ENCODE results near the gene TNK1. TPM values are rescaled to one million over a fixed set of nuclear protein-coding genes. Genes with fewer than 3 reads are reported as not detected.
A peak's percentile ranks its signal among the peaks of the same experiment; 100 is the strongest.

Gene TNK1
- total and polyA plus RNA-seq, 4 donors: 3.7 to 8.2 (median 5.7) TPM

DNA sequence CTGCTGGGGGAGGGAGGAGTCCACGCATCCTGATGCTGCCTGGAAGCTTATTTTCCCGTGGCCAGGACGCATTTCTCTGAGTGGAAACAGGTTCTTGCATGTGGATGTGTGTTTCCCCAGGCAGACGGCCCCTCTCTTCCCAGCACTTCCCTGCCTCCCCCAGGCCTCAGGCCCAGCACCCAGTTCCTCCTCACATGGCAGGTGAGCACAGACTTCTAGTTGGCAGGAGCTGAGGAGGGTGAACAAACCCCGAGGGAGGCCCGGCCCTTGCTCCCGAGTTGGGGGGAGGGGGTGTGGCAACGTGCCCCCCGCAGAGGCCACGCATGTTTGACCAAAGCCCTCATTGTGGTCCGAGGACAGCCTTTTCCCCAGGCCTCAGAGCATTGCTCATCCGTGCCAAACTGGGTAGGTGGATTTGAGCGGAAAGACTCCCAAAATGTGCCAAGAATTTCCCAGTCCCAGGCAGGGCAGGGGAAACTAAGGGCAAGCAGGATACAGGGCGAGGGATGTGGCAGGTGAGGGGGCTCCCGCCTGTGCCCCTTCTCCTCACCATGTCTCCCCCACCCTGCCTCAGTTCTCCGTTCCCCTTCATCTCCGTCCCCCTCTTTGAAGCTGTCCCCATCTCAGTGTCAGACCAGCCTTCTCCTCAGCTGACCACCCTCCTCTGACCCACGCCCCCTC, 37.7 kb downstream of the TNK1 start:
- Histone ChIP-seq H3K27me3 (ENCODE audit: control insufficient read depth in 3 of 3, insufficient read depth in 3 of 3, low read length in 2 of 3) (no peaks in the 10 kb centered on the region), H3K36me3 (ENCODE audit: control insufficient read depth in 4 of 4, insufficient read depth in 4 of 4, low read length in 4 of 4) (peaks cover 0 to 11% (median 5%) of the 10 kb centered on the region in 4 donors), H3K9ac (ENCODE audit: insufficient read depth in 1 of 2, low read length in 2 of 2) (no peak overlapping the region), H3K4me3 (no peak overlapping the region), H3K27ac (ENCODE audit: low read depth in 1 of 2, low read length in 1 of 2) (no peak overlapping the region), H3K4me1 (ENCODE audit: control insufficient read depth in 5 of 5, insufficient read depth in 5 of 5, low read length in 5 of 5) (peaks cover 0 to 12% (median 0%) of the 10 kb centered on the region in 5 donors), H3K9me3 (ENCODE audit: control insufficient read depth in 4 of 4, insufficient read depth in 3 of 4, low read length in 3 of 4) (no peaks in the 10 kb centered on the region)
- no peak for DNase-seq
- no peak for ATAC-seq (ENCODE audit: insufficient read depth, low FRiP score)
- TF ChIP-seq, protein P1, sequence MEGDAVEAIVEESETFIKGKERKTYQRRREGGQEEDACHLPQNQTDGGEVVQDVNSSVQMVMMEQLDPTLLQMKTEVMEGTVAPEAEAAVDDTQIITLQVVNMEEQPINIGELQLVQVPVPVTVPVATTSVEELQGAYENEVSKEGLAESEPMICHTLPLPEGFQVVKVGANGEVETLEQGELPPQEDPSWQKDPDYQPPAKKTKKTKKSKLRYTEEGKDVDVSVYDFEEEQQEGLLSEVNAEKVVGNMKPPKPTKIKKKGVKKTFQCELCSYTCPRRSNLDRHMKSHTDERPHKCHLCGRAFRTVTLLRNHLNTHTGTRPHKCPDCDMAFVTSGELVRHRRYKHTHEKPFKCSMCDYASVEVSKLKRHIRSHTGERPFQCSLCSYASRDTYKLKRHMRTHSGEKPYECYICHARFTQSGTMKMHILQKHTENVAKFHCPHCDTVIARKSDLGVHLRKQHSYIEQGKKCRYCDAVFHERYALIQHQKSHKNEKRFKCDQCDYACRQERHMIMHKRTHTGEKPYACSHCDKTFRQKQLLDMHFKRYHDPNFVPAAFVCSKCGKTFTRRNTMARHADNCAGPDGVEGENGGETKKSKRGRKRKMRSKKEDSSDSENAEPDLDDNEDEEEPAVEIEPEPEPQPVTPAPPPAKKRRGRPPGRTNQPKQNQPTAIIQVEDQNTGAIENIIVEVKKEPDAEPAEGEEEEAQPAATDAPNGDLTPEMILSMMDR (IDR thresholded peaks at IDR 0.05; ENCODE audit: control extremely low read depth, extremely low read depth): no peak
- 73 to 78% methylated on average over 18 of the region's 18 CpGs for WGBS, 2 donors

DNA sequence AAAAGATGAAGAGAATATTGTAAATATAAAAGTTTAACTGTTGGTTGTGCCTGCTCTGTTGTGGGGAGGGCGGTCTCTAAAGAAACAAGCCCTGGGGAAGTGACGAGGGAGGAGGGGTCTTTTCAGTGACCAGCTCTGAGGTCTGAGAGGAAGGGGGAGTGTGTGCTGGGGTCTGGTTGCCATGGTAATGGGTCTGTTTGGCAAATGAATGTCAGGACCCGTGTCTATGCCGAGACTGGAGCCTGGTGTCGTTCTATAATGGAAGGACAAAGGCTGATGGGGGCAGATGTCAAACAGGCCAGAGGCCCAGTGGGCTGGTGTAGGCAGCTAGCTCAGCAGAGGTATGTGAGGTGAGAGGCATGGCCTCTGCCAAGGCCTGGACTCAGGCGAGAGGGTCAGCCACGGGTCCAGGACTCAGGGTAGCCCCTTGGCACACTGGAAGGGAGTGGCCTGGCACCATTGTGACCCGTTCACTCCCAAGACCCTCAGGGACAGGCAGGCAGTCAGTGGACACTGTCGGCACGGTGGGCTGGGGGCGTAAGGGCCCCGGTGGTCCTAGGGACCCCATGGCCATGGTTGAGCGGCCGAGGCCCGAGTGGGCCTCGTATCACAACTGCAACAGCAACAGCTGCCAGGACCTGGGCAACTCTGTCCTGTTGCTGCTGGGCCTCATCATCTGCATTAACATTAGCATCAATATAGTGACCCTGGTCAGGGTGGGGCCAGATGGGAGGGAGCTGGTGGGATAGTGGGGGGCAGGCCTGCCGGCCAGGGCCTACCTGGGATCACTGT, 39.1 kb downstream of the TNK1 start, which contains the start of gene SPEM1:
SPEM1 (plus strand) TSS at position 506 of the 792 bp plus-strand sequence; CDS start at position 567, 61 bp downstream.
- Histone ChIP-seq H3K36me3 (ENCODE audit: control insufficient read depth in 4 of 4, insufficient read depth in 4 of 4, low read length in 4 of 4) (peaks cover 0 to 10% (median 4%) of the 10 kb centered on the region in 4 donors), H3K4me1 (ENCODE audit: control insufficient read depth in 5 of 5, insufficient read depth in 5 of 5, low read length in 5 of 5) (peaks cover 0 to 12% (median 0%) of the 10 kb centered on the region in 5 donors), H3K9ac (ENCODE audit: insufficient read depth in 1 of 2, low read length in 2 of 2) (peak within 1 kb of the TSS in 1 of 2 donors; percentile 61), H3K4me3 (no peak within 1 kb of the TSS), H3K27ac (ENCODE audit: low read depth in 1 of 2, low read length in 1 of 2) (no peak within 1 kb of the TSS), H3K9me3 (ENCODE audit: control insufficient read depth in 4 of 4, insufficient read depth in 3 of 4, low read length in 3 of 4) (no peaks in the 10 kb centered on the region), H3K27me3 (ENCODE audit: control insufficient read depth in 3 of 3, insufficient read depth in 3 of 3, low read length in 2 of 3) (no peaks in the 10 kb centered on the region)
- 83 to 92% methylated on average over 17 of the region's 17 CpGs for WGBS, 2 donors
- DNase-seq (peak; percentile 79 to 84 (median 83)), ATAC-seq (ENCODE audit: insufficient read depth, low FRiP score) (no peak)
- TF ChIP-seq, protein P1 (IDR thresholded peaks at IDR 0.05; ENCODE audit: control extremely low read depth, extremely low read depth): no peak

DNA sequence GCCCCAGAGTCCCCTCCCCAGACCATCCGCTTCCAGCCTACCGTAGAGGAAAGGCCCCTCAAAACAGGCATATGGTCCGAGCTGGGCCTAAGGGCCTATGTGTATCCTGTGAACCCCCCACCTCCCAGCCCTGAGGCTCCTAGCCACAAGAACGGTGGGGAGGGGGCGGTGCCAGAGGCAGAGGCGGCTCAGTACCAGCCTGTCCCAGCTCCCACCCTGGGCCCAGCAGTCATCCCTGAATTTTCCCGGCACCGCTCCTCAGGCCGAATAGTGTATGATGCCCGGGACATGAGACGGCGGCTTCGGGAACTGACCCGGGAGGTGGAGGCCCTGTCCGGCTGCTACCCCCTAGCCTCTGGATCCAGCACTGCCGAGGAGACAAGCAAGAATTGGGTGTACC, 40.3 kb downstream of the TNK1 start:
- Histone ChIP-seq H3K4me1 (ENCODE audit: control insufficient read depth in 5 of 5, insufficient read depth in 5 of 5, low read length in 5 of 5) (peaks cover 0 to 12% (median 0%) of the 10 kb centered on the region in 5 donors), H3K27ac (ENCODE audit: low read depth in 1 of 2, low read length in 1 of 2) (no peak overlapping the region), H3K27me3 (ENCODE audit: control insufficient read depth in 3 of 3, insufficient read depth in 3 of 3, low read length in 2 of 3) (no peaks in the 10 kb centered on the region), H3K9ac (ENCODE audit: insufficient read depth in 1 of 2, low read length in 2 of 2) (no peak overlapping the region), H3K4me3 (no peak overlapping the region), H3K36me3 (ENCODE audit: control insufficient read depth in 4 of 4, insufficient read depth in 4 of 4, low read length in 4 of 4) (peaks cover 0 to 7% (median 0%) of the 10 kb centered on the region in 4 donors), H3K9me3 (ENCODE audit: control insufficient read depth in 4 of 4, insufficient read depth in 3 of 4, low read length in 3 of 4) (no peaks in the 10 kb centered on the region)
- TF ChIP-seq, protein P1 (IDR thresholded peaks at IDR 0.05; ENCODE audit: control extremely low read depth, extremely low read depth): no peak
- DNase-seq (no peak), ATAC-seq (ENCODE audit: insufficient read depth, low FRiP score) (no peak)
- WGBS, 2 donors: 96 to 97% methylated on average over 16 of the region's 16 CpGs

All from lung (tissue), 12 donors.